NCI-H2171 treated with DMSO at 0.1 percent for 48 hours (cell line): ENCODE measurements around the gene LSM5.
A peak's percentile ranks its signal among the peaks of the same experiment; 100 is the strongest.

ENCODE experiments used
- DNase-seq: peaks from one replicate; lab custom pipeline; 2025; lab: John Stamatoyannopoulos, UW

Gene LSM5

DNA sequence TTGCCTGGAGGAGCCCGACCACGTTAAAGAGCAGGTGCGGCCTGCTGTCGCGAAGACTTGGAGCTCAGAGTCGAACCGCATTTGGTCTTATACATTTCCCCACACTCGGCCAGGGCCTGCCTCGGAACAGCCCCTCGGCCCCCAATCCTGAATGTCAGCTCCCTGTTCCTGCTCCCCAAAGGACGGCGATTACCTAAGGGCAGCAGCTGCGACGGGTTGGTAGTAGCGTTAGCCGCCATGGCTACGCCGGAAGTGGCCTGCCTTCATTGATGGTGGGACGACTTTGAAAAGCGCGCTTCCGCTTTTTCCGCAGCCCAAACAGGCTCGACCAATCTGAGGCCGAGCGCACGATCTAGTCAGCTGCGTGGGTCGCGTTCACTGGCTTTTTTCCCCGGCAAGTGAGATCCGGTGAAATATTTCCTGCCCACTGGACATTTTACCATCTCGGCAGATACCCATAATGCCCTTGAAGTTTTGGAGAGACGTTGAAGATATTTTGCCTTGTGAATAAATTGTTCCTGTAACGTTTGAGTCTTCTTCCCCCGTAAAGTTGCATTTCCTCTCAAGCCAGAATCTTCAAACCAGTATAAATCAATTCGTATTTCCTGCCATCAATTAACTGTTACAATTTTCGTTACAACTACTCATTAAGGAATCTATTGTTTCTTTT lies at the start of gene LSM5:
LSM5 (minus strand) TSS at position 254 of the 670 bp plus-strand sequence; CDS start at position 239, 15 bp downstream.
- DNase-seq, result peak; percentile 95

DNA sequence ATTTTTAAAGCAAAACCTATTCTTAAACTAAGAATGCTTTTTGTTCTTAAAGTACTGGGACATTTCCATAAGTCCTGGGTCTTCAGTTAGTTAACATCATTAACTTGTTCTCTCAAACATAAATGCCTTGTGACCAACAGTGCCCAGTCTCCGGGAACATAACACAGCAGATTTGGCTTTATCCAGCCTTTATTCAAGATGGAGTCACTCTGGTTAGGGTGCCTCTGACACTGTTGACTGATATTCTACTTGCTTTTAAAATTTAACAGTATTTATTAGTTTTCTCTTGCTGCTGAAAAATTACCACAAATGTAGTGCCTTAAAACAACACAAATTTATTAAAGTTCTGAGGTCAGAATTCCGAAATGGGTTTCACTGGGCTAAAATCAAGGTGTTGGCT lies 49.2 kb upstream of the LSM5 start:
- no peak for DNase-seq

DNA sequence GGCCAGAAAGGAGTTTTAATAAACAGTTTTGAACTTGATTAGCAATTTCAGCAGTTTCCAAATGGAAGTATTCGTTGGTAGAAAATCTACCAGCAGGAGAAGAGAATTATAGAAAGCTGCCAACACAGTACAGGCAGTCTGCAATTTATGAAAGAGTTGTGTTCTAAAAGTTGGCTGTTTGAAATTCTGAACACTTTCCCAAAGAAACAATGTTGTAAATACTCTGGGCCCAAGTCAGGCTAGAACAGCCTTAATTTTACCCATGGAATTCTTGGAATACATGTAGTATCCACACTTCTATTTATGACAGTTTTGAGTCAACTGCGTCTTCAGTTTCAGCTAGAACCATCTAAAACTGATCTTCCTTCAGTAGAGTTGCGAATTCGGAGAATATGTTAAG lies 47.6 kb upstream of the LSM5 start:
- no peak for DNase-seq

DNA sequence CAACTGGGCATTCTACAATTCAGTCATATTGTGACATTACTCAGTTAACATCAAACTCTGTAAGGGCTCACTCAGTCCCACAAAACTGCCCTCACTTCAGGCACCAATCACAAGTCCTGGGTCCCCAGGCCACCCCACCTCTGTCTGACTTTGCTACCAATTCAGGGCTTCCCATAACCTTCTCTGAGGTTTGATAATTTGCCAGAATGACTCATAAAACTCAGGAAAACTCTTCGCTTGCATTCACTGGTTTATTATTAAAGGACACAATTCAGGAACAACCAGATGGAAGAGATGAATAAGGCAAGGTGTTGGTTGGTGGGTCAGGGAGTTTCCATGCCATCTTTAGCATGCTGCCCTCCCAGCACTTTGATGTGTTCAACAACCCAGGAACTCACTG lies 46.4 kb upstream of the LSM5 start:
- no peak for DNase-seq

DNA sequence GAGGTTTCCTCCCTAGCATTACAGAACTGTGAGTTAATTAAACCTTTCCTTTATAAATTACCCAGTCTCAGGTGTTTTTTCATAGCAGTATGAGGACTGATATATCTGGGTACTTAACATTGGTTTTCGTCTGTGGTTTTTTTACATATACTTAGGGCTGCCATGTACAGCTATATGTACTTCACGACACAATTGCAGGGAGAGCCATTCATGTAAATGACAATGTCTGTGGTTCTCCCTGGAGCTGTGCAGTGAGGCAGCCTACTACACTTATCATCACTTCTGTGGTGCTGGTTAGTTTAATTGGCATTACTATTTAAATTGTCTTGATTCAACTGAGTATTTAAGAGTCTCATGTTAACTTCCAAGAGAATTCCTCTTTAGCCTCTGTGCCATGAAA lies 45.8 kb upstream of the LSM5 start:
- DNase-seq, result no peak

DNA sequence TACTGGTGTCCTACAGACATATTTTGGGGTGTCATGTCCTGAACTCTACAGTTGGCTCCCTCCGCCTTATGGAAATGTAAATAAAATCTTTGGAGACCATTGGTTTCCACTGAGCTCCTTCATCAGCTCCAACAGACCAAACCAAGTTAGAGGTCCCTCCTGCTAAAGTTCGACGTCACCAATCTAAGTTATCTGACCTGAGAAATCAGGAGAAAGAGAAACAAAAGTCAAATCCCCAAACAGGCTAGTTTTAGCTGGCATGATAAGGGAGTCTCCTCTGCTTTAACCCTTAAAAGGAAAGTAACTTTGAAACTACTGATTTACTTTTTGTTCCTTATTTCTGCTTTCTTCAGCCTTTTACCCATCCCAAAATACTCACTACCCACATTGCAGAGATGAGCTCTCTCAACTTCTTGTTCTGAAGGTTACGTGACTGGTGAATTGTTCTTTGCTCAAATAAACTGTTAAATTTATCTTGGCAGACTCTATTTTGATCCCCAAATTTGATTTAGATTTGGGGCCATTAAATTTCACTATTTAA lies 45.1 kb upstream of the LSM5 start:
- DNase-seq, result no peak

DNA sequence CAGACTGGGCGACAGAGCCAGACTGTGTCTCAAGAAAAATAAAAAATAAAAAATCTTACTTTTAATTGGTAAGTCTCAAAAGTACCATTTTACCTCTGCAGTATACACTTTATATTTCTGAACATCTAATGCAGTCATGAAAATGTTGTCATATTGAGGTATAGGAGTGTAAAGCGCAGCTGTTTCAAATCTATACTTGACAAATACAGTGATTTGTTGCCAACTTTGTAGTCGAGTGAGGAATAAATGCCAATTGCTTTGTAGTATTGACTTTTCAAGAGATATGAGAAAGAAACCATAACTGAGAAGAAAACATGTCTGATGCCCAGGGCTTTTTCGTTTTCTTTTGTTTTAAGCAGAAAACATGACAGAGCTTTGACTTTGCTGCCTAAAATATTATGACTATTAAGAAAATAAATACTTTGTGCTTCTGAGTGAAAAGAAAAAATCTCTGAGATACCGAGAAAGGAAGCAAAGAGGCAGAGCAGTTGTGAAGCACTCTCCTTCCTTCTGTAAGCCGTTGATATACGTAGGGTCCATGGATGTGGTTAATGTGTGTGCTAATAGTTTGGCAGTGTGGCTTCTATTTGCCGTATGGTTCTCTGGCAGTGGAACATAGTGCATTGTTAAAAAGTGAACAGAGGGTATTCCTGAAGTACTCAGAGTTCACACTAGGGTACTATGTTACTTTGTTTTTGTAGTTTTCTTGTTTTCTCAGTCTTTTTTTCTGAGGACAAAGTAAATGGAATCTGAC lies 43.3 kb upstream of the LSM5 start:
- no peak for DNase-seq

DNA sequence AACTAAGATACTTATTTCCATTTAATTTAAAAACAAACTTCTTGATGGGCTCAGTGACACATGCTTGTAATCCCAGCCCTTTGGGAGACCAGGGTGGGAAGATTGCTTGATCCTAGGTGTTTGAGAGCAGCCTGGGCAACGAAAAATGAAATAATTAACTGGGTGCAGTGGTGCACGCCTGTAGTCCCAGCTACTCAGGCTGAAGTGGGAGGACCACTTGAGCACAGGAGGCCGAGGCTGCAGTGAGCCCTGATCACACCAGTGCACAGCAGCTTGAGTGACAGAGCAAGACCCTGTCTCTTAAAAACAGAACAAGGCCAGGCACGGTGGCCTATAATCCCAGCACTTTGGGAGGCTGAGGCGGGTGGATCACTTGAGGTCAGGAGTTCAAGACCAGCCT lies 42.5 kb upstream of the LSM5 start:
- DNase-seq, result no peak

DNA sequence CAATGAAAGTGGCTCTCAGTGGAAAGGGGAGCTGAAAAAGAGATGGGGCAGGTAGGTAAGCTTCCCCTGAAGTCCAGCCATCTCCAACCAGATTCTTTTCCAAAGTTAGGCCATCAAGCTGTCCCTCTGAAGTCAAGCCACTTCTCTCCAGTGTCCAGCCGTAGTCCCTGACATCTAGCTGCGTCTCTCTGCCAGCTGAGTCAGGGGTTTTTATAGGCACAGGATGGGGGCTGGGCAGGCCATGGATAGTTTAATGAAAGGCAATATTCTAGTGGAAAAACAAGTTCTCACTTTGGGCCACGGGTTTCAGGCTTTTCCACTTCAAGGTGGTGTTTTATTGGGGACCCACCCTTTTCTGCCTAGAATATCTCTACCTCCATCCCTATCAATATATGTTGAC lies 41.9 kb upstream of the LSM5 start:
- no peak for DNase-seq

DNA sequence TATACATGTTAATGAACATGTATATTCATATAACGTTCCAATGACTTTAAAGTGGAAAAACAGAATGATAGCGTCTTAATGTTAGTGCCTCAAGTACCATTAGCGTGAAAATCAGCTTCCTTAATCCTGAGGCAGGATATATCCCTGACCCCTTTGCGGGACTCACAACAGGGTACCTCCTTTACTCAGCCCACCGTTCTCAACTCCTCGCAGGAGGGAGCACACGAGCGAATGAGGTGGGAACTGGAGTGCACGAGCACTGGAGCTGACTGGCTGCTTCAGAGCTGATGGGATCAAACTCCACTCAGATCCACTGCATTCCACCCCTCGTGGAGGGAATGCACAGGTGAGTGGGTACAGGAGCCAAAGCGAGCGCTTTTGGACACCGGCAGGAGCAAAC lies 41.2 kb upstream of the LSM5 start:
- DNase-seq, result no peak

DNA sequence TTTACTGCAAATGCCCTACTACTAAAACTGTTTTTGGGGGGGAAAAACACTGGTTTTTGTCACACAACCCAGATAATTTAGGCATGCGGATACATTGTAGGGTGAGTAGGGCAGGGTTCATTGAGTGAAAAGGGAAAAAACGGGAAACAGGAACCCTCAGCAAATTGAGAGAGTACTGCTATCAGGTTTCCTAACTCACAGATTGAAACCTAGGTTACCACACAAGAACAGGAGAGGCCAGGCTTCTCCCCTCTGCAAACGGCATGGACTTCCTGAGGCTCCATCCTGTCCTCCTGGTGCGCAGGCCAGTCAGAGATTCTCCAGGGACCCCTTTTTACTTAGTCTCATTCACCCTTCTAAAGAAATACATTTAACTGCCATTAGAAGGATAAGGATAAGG lies 35.7 kb upstream of the LSM5 start:
- peak; percentile 10 for DNase-seq

DNA sequence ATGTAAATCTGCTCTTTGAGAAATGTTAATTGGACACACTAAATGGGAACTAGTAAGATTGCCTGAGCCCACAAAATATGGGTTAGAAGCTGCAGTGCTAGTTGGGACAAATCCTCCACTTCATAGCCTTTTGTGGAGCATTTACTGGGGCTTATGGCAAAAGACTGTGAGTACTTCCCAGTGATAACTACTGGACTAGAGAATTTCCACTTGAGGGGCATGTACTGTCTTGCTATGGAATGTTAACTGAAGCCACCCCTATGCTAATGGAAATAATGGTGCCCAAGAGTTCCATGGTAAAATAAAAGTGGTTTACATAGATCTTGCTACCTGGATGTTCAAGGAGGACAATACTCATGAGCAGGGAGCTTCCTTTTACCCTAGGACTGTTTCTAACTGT lies 34.5 kb upstream of the LSM5 start:
- no peak for DNase-seq

DNA sequence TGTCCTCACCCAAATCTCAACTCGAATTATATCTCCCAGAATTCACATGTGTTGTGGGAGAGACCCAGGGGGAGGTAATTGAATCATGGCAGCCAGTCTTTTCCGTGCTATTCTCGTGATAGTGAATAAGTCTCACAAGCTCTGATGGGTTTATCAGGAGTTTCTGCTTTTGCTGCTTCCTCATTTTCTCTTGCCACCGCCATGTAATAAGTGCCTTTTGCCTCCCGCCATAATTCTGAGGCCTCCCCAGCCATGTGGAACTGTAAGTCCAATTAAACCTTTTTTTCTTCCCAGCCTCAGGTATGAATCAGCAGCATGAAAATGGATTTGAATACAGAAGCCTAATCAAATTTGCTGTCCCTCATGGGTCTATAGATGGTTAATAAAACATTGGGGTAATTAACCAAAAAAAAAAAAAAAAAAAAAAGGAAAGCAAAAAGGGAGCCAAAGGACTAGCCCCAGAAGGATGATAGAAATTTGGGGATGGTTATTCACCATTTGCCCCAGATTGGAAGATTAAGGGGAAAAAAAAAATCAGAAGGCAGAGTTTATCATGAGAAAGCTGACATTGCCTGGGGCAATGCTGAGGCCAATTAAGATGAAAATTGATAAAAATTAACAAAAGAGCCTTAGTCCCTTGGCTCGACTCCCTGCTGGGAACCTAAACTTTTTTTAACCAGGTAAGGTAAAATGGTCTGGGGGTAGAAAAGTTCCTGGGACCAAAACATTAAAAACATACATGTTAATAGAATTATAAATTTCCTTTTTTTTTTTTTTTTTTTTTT lies 32.8 kb upstream of the LSM5 start:
- no peak for DNase-seq

DNA sequence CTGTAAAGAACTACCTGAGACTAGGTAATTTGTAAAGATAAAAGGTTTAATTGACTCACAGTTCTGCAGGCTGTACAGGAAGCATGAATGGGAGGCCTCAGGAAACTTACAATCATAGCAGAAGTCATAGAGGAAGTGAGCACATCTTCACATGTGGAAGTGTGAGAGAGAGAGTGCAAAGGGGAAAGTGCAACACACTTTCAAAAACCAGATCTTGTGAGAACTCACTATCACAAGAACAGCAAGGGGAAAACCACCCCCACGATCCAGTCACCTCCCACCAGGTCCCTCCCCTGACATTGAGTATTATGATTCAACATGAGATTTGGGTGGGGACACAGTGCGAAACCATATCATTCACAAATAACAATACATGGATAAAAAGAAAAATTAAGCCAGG lies 29.6 kb upstream of the LSM5 start:
- no peak for DNase-seq

DNA sequence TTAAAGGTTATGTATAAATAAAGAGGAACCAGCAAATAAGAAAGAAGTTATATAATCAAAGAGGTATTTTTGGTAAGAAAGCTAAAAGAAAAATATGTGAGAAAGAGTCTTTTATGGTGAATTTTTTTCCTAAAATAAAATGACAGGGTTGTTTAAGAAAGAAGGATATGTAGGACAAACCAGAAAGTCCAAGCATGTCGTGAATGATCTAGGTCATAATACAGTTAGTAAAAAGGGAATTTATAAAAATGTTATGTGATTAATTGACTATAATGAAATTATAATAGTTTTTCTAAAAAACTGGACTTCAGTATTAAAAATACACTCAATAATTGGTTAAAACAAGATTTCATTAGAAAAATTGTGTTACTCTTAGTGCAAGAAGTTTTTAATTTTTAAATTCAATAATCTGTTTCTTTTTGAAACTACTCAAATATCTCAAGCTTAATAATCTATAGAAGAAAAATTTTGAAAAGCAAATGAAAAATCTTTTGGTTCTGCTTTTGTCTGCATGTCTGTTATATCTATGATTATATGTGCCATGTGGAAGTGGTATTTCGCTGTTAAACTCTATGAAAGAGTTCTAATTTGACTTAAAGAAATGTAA lies 28.5 kb upstream of the LSM5 start:
- peak; percentile 44 for DNase-seq

DNA sequence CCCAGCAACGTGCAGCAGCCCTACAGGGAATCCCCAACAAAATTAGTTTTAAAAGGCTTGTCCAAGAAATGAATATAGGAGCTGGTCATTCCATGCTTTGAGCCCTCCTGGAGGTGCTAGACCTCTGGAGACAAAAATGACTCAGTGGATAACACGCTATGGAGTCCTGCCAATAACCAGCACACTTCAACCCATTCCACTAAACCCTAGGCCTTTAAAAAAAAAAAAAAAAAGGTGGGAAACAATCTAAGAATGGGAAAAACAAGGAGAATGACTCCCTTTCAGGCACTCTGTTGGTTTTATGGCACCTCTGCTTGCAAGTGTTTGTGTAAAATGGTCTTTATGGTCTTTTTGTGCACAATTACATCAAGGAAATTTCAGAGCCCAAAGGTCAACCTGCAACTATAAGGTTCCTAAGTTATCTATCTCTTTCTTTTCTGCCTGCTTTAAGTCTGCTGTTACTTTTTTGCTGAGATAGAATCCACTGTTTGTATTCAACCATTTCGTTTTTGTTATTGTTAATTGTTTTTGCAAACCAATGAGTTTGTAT lies 26.4 kb upstream of the LSM5 start:
- no peak for DNase-seq

DNA sequence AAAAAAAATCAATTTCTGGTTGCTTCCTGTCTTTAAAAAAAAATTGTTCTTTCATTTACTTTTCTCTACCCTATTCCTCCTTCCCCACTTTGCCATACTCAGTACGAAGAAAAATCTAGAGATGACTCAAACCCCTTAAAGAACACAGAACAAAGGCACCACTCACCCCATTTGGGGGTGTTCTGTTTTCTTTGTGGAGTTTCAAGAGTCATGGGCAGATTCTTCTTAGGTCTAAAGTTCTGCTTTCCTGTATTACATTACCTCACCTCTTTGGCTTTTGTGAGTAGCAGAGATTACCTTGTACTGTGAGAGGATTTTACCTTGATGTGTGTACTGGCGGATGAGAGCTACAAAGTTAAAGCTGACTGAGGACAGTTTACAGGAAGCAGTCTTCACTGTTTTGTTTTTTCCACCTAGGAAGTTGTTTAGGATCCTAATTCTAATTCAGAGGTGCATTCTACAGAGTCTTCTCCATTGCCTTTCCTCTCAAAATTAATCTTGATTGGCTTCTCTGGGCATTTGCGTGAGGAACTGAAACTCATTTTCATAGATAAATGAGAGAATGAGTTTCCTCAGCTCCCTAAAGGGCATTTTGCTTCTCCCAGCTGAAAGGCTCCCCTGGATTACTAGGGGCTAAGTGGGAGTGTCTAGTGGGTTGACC lies 25.8 kb upstream of the LSM5 start:
- no peak for DNase-seq

DNA sequence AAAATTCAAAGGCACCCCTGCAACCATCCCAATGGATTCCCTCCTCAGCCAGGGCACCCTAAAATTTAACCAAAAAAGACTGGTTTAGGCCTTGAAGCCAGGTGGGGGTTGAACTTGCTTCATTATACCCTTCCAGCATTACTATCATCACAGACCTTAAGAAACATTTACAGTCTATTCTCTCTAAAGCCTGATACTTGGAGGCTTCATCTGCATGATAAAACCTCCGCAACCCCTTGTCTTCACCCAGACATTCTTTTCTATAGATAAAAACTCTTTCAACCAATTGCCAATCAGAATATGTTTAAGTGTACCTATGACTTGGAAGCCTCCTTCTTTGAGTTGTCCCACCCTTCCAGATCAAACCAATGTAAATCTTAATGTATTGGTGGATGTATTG lies 23.0 kb upstream of the LSM5 start:
- DNase-seq, result no peak

DNA sequence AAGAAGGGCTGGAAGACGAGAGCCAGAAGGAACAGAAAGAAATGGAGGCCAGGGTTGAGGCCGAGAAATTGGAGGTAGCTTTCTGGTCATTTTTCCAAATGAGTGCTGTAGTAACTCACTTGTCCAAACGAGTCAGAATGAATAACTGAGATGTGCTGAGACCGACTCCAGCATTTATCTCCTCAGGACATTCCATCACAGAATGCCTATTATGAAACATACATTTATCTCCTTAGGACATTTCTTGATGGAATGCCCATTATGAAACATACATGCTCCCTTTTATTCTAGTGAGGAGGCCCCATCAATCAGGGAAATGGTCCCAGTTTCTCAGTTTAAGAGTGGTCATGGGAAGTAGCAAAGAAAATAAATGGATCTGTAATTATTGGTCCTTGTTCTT lies 21.6 kb upstream of the LSM5 start:
- DNase-seq, result no peak

DNA sequence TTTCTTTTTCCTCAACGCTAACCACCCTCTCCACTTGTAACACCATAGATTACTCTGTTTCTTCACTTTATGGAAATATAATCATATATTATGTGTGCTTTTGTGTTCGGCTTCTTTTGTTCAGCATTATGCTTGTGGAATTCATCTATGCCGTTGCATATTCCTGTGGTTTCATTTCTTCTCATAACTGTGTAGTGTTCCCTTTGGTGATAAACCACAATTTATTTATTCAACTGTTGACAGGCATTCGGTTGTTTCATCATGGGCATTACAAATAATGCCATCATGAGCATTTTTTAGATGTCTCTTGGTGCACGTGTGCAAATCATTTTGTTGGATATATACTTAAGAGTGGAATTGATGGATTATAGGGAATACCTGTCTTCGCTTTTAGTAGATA lies 17.2 kb upstream of the LSM5 start:
- DNase-seq, result no peak

DNA sequence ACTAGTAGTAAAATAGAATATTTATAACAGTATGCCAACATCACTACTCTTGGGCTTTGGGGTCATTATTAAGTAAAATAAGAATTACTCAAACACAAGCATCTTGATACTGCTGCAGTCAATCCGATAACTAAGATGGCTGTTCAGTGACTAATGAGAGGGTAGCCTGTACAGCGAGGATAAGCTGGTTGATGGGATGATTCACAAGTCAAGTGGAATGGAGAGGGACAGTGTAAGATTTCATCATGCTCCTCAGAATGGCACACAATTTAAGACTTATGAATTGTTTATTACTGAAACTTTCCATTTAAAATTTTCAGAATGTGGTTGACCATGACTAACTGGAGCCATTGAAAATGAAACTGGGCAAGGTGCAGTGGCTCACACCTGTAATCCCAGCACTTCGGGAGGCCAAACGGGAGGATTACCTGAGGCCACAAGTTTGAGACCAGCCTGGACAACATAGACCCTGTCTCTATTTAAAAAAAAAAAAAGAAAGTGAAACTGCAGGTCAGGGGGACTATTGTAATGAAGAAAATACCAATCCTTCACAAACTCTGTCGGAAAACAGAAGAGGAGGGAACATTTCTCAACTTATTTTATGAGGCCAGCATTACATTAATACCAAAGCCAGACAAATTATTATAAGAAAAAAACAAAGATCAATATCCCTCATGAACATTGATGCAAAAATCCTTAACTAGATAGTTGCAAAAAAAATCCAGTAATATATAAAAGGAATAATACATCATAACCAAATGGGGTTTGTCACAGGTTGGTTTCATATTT lies 16.3 kb upstream of the LSM5 start:
- DNase-seq, result no peak
